SH-SY5Y (cell line): ENCODE measurements around the gene NUP54.

Experiments
- GATA2 ChIP-seq: IDR thresholded peaks from 2 replicates; pipeline ENCODE4 v1.6.1; 2011; ENCODE audit warnings: mild to moderate bottlenecking, low read depth, low read length
- GATA3 ChIP-seq: IDR thresholded peaks from 2 replicates; pipeline ENCODE4 v1.6.1; 2011; ENCODE audit warnings: low read depth, mild to moderate bottlenecking, low read length, moderate library complexity

The NUP54 gene

DNA sequence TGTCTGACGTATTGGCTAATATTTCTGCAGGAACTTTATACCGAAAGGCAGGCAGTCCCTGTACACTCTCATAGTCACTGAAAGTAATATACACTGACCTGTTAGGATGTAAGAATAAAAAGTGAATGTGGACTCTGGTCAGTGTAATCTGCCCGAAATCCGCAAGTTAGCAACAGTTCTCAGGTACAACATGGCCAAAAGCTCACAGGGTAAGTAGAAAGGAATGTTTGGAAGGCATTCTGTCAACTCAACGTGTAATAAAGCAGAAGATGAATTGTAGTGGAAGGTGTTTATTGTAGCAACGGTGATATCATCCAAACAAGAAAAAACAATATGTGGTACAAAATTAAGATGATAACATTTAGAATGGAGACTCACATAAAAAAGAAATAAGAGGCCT, 26.0 kb upstream of the NUP54 start:
- TF ChIP-seq GATA2 (no peak), GATA3 (no peak)

- TF ChIP-seq GATA2 (no peak), GATA3 (no peak)
Observed at GRCh38 chr4:76168688-76169087, 20.5 kb upstream of the NUP54 start.

GRCh38 chr4:76166480-76166879, 18.3 kb upstream of the NUP54 start:
- no peak for TF ChIP-seq GATA2
- TF ChIP-seq GATA3, result no peak

- TF ChIP-seq GATA2, result no peak
- TF ChIP-seq GATA3, result no peak
Observed at GRCh38 chr4:76160355-76160754, 12.2 kb upstream of the NUP54 start.

DNA sequence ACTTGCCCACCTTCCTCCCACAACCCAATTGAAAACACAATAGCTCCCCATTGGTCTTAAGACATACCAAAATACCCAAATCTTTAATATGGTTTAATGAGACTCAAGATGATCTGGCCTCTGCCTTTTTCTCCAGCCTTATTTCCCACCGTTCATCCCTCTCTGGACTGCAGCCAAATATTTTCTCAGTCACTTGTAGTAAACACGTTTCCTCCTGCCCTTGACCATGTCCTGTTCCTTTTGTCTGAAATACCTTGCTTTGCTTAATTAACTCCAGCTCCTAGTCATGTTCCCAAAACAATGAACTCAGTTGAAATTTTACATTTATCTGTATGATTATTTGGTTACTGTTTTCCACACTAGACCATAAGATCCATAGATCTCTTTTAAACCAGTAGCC, 8.4 kb upstream of the NUP54 start:
- no peak for TF ChIP-seq GATA2
- no peak for TF ChIP-seq GATA3

GRCh38 chr4:76155979-76156378, 7.8 kb upstream of the NUP54 start:
- TF ChIP-seq GATA3 (no peak), GATA2 (no peak)

GRCh38 chr4:76153356-76153755, 5.2 kb upstream of the NUP54 start:
- TF ChIP-seq GATA2 (no peak), GATA3 (no peak)

DNA sequence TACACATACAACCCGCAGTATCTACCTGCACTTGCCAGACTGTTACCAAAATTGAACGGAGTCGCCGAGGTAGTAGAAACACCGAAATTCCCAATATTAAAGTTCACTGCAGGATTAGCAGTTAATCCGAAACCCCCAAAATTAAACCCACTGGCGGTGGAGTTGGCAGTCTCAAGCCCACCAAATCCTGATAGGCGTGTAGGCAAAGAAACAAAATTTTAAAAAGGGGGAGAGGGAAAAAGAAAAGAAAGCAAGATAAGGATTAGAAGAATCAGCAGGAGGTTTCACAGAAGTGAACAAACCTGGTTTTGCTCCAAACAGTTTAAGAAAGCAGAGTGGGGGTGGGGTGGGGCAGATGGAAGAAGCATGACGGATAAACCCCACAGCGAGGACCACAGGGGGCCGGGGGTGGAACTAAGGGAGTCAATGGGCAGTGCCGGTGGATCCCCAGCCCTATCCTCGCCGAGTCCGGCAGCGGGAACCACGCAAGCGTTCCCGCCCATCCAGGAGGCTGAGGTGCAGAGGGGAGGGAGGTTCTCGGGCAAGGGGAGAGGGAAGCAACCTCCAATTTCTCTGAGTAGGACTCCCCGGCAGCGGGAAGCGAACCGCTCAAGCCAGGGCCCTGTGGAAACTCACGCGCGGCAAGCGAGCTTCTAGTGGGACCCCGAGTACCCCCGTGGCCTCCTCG, 599 bp downstream of the NUP54 start:
- no peak for TF ChIP-seq GATA3
- TF ChIP-seq GATA2, result no peak

DNA sequence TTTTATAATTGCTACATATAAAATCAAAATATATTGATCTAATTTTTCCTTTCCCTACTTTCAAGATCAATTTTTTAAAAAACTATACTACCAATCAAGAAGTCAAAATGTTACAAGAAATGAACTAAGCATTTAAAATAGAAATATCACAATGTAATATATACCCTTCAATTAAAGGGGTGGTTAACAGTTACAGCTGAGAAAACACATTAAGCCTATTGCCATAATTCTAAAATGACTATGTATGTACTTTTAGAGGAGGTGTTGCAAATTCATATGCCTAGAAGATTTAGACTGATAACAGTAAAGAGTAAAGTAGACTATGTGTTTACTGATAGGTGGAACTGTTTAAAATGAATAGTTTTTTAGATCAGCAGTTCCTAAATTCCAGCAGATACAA, 3.7 kb downstream of the NUP54 start:
- no peak for TF ChIP-seq GATA2
- TF ChIP-seq GATA3, result no peak

DNA sequence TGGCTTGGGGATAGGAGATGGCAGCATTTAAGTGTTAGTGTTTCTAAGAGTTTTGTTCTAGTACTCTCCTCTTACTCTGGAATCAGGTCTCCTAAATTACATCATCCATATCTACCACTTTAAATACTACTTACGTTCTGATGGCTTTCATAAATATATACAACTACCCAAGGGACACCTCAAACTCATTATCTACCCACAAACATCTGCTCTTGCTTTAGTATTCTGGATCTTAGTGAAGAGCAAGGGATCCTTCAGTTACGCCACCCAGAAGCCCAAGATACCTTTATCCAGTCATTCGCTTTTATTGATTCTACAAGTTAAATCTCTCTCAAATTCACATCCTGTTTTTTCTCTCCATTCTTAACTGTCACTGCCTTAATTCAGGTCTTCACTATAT, 7.0 kb downstream of the NUP54 start:
- TF ChIP-seq GATA3, result no peak
- TF ChIP-seq GATA2, result no peak

- TF ChIP-seq GATA2, result no peak
- TF ChIP-seq GATA3, result no peak
Observed at GRCh38 chr4:76127754-76128153, 20.4 kb downstream of the NUP54 start.

DNA sequence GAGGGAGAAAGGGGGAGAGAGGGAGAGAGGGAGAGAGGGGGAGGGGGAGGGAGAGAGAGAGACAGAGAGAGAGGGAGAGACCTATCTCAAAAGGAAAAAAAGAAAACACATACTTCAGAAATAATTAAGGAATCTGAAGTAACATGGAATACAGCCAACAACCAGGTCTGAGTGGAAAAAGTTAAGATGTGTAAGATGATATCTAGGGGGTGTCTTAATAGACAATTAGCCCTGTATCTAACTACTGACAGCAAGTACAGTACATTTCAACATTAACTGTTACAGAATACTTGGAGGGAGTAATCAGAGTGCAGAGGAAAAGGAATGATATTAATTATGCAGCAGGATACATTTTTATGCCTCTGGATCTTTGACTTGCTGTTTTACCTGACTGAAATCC, 22.4 kb downstream of the NUP54 start:
- no peak for TF ChIP-seq GATA2
- TF ChIP-seq GATA3, result no peak

GRCh38 chr4:76120199-76120598, 28.0 kb downstream of the NUP54 start:
- TF ChIP-seq GATA3, result no peak
- no peak for TF ChIP-seq GATA2

GRCh38 chr4:76117536-76117935, 30.7 kb downstream of the NUP54 start:
- no peak for TF ChIP-seq GATA3

- TF ChIP-seq GATA3 (no peak), GATA2 (no peak)
Observed at GRCh38 chr4:76116821-76117220, 31.4 kb downstream of the NUP54 start.
